Esophagus squamous epithelium (tissue), 4 donors: ENCODE measurements around the gene SPRYD3.

ENCODE experiments used
- POLR2A ChIP-seq, 4 donors: fragments of 450-650 bp; IDR thresholded peaks; one replicate each; pipeline ENCODE4 v1.6.1; 2017; ENCODE audit warnings: antibody characterized with exemption in 4 of 4, mild to moderate bottlenecking in 4 of 4, moderate library complexity in 3 of 4
- TF ChIP-seq, protein P1 (sequence below), 6 experiments: fragments of 450-650 bp in 4 of 6; fragments of 200-600 bp in 2 of 6; sonication (generic) in 2 of 6; IDR thresholded peaks; one replicate each; pipeline ENCODE4 v1.5.1; 2016 to 2019; ENCODE audit warnings: antibody characterized with exemption in 6 of 6, mild to moderate bottlenecking in 4 of 6, moderate library complexity in 4 of 6

DNA sequence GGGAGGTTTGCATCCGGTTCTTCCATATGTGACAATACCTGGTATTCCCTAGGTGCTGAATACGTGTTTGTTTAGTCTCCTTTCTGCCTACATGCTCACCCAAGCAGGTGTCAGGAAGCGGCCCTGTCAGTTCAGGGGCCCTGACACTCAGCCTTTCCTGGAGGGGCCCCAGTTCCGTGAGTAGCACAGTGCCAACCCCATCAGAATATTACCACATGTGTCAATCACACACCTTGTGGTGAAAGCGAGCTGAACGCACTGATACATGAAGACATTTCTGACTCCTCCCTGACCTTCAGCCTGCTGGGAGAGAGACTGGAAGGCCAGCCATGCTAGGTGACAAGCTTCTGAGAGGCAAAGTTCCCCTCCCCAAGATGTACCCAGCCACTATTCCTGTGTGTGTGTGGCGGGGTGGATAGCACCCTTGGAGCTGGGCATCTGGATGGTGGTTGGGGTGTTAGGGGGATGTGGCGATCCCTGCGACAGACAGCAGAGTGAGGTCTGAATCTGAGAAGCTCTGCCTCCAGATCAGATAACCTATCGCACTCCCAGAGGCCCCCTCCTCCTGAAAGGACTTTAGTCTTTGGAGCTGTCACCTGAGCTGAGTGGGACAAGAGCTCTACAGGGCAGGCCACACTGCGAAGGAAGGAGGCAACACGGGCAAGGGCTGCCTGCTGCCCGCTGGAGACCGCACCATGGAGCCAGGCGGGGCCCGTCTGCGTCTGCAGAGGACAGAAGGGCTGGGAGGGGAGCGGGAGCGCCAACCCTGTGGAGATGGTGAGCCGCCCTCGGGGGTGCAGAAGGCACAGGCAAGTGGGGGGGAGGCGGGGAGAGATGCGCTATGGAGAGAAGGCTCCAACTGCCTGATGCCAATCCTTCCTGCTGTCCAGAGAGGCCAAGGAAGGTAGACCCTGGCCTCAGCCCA is 24.0 kb upstream of the SPRYD3 start, which contains the start of gene SOAT2:
- TF ChIP-seq, protein P1, sequence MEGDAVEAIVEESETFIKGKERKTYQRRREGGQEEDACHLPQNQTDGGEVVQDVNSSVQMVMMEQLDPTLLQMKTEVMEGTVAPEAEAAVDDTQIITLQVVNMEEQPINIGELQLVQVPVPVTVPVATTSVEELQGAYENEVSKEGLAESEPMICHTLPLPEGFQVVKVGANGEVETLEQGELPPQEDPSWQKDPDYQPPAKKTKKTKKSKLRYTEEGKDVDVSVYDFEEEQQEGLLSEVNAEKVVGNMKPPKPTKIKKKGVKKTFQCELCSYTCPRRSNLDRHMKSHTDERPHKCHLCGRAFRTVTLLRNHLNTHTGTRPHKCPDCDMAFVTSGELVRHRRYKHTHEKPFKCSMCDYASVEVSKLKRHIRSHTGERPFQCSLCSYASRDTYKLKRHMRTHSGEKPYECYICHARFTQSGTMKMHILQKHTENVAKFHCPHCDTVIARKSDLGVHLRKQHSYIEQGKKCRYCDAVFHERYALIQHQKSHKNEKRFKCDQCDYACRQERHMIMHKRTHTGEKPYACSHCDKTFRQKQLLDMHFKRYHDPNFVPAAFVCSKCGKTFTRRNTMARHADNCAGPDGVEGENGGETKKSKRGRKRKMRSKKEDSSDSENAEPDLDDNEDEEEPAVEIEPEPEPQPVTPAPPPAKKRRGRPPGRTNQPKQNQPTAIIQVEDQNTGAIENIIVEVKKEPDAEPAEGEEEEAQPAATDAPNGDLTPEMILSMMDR (IDR thresholded peaks at IDR 0.05) = no peak
- no peak for TF ChIP-seq POLR2A (IDR thresholded peaks at IDR 0.05)
